GM19397 (cell line): ENCODE data around the gene TSC2.

Experiments used
- ATAC-seq: cut with Tn5 transposase; IDR thresholded peaks from one replicate; pipeline ENCODE4 v1.9.1; 2021; ENCODE audit warnings: mild to moderate bottlenecking, moderate library complexity; ENCODE audit not compliant: unreplicated experiment

Gene TSC2

DNA sequence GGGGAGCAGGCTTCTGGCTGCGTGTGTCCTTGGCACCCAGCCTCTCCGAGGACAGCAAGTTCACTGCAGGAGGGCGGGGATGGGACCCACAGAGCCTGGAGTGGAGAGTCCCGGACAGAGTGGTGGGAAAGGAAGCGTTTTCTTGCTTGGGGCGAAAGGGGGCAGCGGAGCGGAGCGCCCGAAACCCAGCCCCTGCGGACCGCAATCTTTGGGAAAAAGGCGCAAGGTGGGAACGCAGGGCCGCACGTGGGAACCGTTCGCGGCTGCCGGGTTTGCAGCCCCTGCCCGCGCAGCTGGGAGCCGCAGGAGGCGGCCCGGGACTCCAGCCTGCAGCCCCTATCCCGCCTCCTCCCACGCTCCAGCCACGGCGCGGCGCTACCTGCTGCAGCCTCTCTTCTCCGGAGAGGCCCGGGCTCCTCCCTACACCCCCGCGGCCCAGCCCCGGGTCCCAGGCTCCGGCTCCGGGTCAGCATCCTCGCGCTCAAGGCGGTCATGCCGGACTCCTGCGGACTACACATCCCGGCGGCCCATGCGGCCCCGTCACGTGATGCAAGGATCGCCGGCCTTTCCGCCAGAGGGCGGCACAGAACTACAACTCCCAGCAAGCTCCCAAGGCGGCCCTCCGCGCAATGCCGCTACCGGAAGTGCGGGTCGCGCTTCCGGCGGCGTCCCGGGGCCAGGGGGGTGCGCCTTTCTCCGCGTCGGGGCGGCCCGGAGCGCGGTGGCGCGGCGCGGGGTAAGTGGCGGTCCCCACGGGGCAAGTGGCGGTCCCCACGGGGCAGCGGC lies at the start of gene TSC2, which contains the start of gene NTHL1:
TSS of gene TSC2 (plus strand) at position 656 of the 786 bp plus-strand sequence. CDS start 631 bp downstream, outside the sequence.
TSS of gene NTHL1 (minus strand) at position 505 of the 786 bp plus-strand sequence. CDS start at position 494, 11 bp downstream.
- ATAC-seq = peak; percentile 91

DNA sequence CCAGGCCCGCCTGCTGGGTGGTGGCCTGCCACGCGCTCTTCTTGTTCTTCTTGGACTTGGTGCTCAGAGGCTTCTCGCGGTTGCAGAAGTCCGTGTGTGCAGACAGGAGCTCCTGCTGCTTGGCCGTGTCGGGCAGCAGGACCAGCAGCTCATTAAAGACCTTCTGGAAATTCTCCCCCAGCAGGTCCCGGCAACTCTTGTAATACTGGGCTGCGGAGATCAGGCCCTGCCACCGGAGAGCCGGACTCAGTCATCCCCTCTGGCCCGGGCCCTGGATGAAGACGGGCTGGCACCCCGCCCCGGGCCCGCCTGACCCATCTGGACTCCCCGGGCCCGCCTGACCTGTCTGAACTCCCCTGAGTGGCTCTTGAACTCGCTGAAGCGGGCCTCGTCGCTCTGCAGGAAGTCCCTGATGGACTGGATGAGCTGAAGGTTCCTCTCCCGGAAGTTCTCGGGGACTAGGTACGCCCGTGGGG lies 49.4 kb upstream of the TSC2 start:
- no peak for ATAC-seq

GRCh38 chr16:1998852-1999801 lies 48.7 kb upstream of the TSC2 start:
- ATAC-seq = no peak

GRCh38 chr16:1999866-2000514 lies 47.8 kb upstream of the TSC2 start:
- ATAC-seq = no peak

- ATAC-seq = no peak
Observed at GRCh38 chr16:2001035-2001434, 46.8 kb upstream of the TSC2 start.

DNA sequence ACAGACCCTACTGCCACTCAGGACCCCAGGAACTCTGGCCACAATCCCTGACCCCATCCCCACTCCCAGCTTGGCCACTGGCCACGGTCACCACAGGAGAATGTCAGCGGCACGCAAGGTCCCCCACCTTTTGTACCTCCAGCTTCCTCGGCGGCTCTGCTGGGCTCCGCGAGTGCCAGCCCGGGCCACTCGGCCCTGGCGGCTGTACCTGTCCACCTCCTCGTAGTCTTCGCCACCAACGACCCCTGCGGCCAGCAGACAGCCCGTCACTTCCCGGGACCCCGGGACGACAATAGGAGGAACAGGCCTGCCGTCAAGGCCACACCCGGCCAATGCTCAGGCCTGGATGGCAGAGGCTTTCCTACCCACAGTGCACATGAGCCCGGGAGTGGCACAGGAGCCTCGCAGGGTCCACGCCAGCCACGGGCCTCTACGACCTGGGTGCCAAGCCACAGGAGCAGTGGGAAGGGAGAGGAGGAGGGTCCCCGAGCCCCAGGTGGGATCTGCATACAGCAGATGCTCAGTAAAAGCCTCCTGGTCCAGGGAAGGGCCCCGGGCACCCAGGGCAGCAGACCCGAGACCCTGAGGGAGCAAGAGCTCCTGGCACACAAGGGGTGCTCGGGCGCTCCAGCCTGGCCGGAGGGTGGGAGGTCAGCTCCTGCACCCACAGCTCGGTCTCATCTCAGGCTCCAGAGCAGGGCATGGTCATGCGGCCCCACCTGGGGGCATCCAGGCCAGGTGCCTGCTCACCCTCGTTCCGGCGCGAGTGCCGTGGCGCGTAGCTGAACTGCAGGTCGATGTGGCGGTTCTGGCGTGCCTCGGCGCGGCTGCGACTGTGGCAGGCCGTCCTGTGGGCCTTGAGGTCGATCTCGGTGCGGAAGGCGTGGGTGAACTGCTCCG lies 46.1 kb upstream of the TSC2 start:
- ATAC-seq = no peak

GRCh38 chr16:2002406-2003230 lies 45.2 kb upstream of the TSC2 start:
- ATAC-seq = no peak

- ATAC-seq = no peak
Observed at GRCh38 chr16:2003231-2003826, 44.5 kb upstream of the TSC2 start.

- no peak for ATAC-seq
Observed at GRCh38 chr16:2003827-2004641, 43.8 kb upstream of the TSC2 start.

DNA sequence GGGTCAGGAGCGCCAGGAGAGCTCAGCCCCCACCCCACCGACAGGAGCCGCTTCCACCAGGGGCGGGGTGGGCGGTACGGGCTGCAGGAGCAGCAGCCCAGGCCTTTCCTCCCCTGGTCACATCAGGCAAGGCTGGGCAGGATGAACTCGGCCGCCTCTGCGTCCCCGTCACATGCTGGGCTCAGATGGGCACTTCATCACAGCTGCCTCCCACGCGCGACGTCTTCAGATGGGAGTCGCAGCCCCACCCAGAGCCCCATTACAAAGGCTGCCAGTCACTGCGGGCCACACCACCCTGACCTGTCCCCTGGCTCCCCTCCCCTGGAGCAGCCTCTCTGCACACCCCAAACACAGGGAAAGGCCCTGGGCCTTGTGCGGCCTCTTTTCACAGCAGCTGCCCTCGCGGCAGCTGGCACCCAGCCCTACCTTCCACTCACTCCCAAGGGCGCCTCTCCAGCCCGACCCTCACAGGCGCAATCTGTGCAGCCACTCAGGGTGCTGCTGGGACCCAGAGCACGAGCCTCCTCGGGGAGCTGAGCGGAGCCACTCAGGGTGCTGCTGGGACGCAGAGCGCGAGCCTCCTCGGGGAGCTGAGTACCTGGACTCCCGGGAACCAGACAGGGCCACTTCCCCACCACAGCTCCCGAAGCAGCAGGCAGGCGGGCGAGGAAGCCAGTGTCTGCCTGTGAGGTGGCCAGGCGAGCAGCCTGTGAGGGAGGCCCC lies 42.8 kb upstream of the TSC2 start:
- no peak for ATAC-seq

DNA sequence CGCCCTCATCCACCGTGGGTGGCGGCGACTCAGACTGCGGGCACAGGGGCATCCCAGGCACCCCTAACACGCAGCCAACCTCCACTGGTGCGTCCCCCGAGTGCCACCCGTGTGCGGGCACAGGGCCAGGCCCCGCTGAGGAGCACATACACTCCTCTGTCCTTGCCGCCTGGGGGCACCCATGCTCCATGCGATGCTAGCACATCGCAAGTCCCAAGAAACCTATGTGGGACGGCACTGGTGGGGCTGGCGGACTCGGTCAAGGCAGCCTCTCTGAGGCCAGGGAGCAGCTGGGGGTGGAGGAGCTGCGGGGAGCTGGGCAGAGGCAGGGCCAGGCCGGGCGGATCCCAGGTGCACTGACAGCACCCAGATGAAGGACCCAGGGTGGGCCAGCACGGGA lies 42.1 kb upstream of the TSC2 start:
- no peak for ATAC-seq

DNA sequence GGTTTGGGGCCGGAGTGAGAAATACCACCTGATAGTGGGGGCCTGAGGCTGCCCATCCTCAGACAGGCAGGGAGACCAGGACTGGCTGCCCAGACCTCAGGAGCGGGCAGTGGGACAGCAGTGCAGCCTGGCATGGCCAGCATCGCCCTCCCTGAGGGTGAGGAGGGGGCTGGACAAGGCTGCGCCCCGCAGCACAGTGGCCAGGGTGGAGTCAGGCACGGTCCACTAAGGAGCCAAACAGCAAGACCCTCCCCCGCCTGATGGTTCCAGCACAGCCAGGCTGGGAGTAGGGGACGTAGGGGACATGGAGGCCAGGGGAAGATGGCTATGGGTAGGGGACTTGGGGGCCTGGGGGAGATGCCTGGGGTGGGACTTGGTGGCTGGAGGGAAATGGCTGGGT lies 41.5 kb upstream of the TSC2 start:
- no peak for ATAC-seq

DNA sequence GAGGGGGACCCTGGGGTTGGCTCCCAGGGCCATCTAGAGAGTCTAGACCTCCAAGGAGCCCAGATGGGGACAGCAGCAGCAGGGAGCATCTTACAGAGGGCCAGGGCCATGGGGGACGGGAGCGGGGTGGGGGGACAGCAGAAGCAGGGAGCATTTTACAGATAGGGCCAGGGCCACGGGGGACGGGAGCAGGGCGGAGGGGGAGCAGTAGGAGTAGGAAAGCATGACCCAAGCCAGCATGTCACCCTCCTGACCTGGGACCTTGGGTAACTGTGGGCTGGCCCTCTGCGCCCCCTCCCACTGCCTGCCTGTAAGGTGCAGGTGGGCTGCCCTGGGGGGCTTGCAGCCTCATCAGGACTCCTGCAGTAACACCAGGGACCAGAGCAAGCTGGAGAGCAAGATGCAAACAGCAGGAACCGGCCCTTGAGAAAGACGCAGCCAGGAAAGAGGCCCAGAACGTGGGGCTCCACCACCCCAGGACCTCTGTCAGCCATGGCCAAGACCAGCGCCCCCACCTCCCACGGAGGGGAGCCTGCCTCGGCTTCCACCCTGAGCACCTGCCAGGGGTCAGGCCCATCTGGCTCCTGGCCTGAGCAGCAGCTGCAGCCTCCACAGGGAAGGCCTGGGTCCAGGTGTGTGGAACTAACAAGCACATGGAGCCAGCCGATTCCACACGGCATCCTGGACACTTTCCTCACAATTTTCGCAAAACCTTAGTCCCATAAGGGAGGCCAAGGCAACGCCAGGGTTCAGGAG lies 40.5 kb upstream of the TSC2 start:
- no peak for ATAC-seq

DNA sequence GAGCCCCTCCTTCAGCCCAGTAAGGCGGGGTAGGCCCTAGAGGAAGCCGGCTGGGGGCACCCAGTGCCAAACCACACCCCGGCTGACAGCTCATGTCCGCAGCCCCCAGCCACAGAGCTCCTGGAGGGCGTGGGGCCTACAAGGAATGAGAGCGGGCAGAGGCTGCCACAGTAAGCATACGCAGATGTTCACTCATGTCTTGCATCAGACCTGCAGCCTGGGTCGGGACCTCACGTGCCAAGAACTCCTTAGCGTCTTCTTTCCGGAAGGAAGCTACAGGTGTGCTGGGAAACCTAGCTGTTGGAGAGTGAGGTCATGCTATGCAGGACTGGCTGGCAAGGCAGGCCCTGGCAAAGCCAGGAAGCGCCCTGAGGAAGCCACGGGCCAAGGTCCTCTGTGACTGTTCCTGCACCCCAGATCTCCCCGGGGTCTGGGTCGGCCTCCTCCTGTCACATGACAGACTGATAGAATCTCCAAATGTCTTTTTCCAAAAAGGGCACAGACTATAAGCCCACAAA lies 39.7 kb upstream of the TSC2 start:
- ATAC-seq = no peak

DNA sequence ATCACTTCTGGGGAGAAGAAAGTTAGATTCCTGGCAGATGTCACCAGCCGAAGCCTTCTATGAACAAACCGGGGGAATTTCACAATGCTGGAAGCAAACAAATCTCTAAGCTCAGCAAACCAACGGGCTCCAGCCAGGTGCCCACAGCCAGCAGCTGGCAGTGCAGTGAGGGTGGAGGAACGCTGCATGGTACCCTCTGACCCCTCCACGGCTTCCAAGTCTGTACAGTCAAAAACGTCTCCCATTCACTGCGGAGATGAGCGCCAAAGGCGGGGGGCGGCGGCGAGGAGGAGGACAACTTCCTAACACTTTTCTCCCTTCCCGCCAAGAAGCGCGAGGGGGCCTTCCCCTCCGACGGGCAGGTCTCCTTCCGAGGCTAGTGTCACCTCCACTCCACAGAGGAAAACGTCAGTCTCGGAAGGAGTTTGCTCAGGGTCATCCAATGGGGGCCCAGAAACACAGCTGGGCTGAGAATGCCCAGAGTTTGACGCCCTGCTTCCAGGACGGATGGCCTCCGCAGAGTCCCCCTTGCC lies 39.1 kb upstream of the TSC2 start:
- no peak for ATAC-seq

- no peak for ATAC-seq
Observed at GRCh38 chr16:2009164-2009711, 38.5 kb upstream of the TSC2 start.
